GM19395 (cell line): ENCODE results near the gene GREB1.

ENCODE experiments used
- ATAC-seq: cut with Tn5 transposase; IDR thresholded peaks from one replicate; pipeline ENCODE4 v1.9.1; 2021; ENCODE audit warnings: mild to moderate bottlenecking, moderate library complexity; ENCODE audit not compliant: unreplicated experiment

Gene GREB1

DNA sequence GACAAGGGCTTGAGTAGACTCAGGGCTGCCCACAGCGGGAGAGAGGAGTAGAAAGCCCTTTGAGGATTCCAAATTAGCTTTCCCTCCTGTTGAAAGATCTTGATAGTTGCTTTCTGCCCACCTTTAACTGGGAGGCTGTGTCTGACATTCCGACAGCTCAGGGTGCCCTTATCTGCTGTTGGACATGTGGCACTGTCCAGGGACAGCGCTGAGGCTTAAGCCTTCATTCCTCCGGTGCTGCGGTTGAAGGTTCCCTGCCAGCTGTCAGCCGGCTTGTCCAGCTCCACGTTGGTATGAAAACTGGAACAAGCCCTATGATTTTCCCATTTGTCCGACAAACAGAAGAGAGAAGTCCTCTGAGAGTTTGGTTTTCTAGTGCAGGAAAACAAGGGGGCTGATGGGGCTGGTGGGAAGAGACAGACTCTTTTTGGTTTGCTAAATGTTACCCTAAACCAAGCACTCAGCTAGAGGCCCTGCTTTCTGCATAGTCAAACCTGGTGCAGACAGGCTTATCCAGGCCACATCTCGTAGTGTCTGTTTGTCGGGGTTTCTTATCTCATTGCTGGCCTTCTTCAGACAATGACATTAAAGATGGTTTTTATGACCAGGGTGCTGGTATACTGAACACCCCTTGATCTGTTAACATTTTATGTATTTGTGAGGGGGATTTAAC, 24.5 kb downstream of the GREB1 start:
- ATAC-seq = no peak

DNA sequence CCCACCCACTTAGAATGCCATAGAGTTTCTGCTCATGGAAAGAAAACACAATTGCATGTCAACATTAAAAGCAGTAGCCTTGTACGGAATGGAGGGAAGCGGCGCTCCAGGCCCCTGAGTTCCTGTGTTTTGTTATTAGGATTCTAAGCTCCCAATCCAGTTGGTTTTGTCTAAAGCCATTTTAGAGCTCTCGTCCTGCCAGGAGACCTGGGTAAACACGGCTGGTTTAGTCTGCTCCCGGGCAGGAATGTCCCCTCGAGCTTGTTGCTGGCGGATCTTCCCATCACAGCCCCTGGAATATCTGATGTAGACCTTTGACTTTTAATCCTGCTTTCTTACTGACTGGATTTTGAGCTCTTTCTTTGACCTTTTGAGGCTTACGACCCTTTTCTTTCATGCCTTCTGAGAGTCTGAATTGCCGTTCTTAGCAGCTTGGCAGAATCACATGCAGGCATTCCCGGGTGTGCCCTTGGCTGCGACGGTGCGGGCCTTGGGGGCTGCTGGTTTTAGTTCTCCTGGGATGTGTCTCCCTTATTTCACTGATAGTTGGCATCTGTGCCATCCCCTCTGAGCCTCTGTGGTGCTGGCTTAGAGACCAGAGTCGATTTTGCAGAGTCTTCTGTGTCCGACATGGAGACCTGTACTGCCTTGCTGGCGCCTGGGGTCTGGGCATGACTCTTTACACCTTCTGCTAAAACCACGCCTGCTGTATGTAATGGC, 25.4 kb downstream of the GREB1 start:
- ATAC-seq = no peak

DNA sequence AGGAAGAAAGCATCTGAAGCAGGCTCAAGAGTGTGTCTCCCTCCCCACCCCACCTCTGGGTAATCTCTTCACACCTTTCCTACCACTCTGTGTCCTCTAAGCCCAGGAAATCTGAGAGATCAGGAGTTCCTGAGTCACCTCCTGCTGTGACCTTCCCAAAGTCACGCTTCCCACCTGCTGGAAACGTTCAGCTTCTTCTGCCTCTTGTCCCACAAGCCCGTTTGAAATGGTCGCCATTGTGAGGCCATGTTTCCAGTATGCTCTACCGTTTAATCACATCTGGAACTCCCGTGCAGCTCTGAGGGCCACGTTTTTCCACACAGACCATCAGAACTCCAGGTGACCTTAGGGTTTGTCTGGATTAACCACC, 25.9 kb downstream of the GREB1 start:
- no peak for ATAC-seq

DNA sequence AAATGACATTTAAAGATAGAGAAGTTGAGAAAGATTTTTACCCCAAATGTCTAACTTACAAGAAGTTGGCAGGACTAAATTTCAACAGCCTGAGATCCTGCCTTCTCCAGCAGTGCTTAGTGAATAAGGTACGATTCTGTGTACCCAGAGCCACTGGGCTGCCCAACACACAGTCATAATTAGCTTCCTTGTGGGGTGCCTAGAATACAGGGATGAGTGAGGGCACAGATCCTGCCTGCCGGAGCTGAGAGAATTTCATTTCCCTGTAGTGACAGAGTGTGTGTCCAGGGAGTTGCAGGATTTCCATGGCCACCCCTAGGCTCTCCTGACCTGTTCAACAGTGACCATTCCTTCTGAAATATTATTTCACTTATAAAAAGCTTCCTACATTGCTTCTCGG, 27.0 kb downstream of the GREB1 start:
- no peak for ATAC-seq

DNA sequence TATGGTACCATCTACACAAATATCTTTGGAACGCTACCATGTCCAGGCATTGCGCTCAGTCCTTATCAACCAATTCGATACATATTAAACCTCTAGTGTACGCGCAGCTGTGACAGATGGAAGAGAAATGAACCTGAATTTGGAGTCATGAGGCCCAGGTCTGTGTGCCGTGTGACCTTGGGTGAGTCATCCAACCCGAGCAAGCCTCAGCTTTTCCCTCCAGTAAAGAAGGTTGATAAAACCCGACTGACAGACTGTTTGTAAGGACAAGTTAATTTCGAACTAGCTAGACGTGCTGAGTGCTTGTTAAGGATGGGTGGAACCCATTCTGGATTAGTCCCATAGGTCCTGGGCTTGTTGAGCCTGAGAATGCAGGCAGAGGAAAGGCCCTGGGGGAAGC, 28.2 kb downstream of the GREB1 start:
- no peak for ATAC-seq

DNA sequence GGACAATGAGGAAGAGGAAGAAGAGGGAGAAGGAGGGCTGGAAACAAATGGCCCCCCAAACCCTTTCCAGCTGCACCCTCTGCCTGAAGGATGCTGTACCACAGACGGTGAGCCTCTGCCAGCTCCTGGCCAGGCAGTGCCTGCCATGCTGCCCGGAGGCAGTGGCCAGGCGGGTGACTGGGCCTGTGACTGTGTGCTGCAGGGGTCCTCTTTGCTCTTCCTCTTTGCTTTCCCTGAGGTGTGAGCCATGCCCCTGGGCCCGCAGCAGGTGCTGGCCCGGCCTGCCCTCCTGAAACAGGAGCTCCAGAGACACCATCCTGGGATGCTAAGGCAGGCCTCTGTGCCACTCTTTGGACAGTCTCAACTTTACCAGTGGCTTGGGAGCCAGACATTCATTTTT, 28.6 kb downstream of the GREB1 start:
- ATAC-seq = no peak

DNA sequence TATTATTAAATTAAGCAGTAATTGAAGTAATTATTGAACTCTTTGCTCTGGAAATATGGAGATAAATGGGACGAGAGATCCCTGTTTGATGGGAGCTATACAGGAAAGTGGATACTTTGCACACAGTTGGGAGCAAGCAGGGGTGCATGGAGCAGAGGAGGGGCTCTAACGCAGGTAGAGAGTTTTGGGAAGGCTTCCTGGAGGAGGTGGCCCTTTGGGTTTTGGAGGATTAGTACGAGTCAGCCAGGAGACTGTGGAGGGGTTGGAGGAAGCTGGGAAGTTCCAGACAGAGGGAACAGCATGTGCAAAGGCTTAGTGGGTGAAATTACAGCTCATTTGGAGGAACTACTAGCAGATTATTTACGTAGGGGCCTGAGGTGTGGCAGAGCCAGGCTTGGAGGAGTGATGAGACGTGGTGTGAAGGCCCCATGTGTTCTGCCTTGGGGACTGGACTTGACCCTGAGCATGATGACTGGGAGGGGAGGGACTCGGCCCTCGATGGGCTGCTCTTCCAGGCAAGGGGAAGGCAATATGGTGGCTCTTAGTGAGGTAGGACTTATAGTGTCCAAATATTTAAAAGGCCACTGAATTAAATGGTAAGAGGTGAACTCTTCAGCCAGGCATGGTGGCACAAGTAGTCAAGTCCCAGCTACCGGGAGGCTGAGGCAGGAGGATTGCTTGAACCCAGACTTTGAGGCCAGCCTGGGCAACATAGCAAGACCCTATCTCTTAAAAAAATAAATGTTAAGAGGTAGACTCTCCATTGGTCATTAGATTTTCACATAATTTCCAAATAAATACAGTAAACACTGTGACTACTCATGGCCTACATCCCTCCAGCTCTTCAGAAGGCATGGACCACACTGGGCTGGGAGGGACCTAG, 30.2 kb downstream of the GREB1 start:
- ATAC-seq = no peak

DNA sequence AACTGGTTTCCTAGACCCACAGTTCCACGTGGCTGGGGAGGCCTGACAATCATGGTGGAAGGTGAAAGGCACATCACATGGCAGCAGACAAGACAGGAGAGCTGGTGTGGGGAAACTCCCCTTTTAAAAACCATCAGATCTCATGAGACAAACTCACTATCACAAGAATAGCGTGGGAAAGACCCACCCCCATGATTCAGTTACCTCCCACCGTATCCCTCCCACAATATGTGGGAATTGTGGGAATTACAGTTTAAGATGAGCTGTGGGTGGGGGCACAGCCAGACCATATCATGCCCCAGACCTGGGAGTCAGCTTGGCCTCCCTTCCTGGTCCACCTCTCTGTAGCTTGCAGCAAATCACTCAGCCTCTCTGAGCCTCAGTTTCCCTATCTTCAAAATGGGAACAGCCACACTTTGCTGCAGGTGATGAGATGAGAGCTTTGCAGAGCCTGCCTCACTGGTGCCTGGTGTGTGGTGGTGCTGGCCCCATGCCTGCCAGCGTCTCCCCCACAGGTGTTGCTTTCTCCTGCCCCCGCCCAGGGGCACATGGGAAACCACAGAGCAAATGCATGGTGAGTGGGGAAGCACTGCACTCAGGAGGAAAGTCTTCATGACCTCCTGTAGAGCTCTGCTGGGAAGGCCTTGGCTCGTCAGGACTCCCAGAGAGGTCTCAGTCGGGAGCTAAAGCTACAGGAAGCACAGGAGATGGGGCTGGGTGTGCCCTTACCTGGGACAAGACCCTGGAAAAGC, 31.1 kb downstream of the GREB1 start:
- no peak for ATAC-seq

DNA sequence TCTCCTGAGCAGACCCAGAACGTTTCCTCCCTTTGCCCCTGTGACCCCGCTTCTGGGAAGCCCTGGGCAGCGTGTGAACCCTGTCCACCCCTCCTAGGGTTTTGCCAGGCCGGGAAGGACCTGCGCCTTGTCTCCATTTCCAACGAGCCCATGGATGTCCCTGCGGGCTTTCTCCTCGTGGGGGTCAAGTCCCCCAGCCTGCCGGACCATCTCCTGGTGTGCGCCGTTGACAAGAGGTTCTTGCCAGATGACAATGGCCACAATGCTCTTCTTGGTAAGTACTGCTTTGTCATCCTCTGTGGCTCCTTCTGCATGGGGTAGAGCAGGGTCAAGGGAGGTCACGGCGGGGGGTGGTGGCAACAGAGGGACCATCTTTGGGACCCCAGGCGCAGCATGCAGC, 32.5 kb downstream of the GREB1 start:
- ATAC-seq = no peak

DNA sequence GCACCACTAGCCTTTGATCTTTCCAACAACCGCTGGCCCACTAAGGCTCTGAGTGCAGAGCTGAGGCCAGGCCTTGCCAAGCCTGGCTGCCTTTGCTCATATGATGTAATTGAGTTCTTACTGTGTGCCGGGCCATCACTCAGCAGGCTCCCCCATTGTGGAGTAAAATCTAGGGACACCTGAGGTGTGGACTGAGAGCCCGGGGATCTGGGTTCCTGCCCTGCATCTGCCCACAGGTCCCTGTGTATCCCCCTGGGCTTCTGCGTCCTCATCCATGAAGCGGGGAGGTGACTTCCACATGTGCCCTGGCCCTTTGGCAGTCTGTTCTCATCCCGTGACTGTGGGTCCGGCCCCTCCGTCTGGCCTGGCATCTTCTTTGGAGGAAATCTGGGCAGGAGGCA, 33.8 kb downstream of the GREB1 start:
- ATAC-seq = no peak

DNA sequence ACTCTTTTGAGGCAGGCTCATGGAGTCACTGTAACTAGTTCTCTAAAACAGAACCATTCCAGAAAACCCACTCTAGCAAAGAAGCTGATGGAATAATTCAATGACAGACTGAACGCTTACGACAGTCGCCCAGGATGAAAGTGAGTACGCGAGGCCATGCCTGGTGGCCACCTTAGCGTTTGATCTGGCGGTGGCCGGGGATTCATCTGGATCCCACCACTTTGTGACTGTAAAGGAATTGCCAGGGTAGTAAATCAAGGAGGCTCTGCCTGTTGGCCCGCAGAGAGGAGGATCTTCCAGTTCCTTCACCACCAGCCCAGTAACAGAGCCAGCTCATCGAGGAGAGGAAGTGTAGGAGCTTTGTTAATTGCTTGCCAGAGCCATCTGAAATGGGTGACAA, 34.6 kb downstream of the GREB1 start:
- no peak for ATAC-seq

DNA sequence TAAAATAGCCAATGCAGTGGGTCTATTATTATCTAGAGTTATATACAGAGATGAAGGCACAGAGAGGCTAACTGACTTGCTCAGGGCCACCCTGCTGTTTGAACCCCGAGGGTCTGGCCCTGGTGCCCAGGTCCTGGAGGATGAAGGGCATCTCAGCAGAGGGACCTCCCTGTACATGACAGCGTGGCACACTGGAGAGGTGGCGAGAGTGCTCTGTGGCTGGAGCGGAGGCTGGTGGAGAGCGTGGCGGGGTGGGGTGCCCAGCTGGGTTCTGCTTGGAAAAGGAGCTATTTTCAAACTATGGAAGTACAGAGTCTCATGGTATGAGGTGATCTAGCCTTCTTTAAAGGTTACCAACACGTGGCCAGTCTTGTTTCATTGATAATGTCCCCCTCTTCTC, 35.8 kb downstream of the GREB1 start:
- no peak for ATAC-seq

DNA sequence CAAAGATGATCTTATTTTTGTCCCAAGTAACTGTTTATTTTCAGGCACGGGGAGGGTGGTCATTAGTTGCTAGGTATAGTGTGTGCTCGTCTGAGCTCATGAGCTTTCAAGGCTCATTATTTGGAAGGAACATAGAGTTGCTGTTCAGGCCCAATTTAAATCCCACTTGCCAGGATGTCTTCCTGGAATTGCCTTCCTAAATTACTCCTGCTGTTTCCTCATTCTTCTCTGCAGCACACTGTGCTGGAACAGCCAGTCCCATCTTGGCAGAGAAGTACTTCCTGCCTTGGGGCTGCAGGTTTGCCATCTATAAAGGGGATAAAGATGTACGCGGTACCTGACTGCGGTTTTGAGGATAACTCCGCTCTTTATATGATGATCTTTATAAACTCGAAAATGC, 37.3 kb downstream of the GREB1 start:
- ATAC-seq = no peak

DNA sequence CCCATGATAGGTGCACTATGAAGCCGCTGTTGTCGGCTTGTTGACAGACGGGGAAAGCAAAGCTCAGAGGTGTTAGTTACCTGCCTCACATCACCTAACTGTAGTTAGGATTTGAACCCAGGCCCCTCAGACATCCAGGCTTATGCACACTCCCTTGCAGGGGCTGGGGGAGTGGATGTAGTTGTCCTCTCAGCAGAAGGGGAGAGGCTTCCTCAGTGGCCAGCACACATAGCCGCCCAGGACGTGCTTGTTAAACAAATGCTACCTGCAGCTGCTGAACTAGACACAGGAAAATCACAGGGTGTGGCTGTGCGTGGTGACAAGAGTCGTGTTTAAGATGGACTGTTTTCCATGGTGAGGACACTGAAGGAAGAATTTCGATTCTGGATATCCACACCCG, 39.2 kb downstream of the GREB1 start:
- ATAC-seq = no peak

DNA sequence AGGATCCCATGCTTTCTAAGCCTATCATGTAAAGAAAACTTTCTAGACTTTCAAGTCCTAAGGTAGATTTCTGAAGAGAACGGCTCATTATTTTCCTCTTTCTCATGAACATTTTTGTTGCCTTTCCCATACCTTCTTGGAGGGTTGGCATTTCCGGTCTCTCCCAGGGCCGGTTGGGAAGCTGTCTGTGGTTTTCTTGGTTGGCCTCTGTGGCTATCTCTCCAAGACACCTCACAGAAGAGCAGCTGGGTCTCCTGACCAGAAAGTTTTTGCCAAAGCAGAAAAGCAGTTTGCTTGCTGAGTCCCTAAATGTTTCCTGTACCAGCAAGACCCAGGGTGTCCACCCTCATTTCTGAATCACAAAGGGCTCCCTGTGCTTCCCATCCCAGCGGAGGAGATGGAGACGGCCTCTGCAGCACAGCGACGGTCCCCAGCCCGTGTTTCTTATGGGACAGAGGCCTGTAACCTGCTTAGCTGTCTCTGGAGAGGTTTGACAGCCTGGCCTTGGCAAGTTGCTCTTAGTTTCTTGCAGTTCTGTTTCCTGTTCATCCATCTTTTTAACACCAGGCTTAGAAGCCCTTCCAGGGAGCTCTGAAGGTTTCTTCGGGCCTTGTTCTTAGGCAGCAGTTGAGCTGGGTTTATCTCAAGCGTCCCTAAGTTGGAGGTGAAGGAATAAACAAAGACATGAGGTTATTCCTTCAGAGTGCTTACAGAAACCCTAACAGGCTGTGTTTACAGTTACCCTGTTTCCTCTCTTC, 39.8 kb downstream of the GREB1 start:
- no peak for ATAC-seq

DNA sequence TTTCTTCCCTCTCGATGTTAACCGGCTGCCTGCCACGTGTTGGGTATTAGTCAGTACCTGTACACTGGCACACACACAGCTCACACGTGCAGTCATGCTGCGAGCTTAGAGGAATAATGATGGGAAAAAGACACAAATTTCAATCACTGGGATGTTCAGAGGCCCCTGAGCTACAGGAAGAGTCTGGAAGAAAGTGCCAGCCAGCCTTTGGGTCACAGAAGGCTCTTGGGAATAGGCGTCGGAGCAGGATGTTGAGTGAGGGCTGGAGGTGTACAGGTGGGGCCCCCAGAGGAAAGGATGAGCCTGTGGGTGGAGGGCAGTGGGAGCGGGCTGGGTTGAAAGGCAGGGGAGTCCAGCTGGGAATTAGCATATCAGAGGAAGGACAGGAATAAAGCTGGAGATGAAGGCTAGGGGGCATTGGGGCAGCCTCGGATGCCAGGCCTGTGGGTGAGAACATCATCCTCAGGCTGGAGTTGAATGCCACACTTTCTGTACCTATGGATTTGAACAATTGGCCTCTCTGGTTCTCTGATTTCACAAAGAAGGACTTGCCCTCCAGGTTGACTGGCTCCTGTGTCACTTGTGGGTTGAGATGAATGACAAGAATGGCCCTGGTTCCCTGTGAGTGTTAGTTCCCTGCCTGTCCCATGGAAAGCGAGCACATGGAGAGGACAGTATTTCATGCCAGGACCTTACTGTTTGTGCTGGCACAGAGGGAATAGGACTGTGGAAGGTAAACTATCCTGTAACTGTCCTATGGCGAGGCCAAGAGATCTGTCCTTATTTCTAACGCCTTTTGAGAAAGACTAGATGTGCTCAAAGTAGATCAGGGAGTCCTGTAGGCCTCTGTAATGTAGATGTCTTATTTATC, 40.6 kb downstream of the GREB1 start:
- ATAC-seq = no peak

DNA sequence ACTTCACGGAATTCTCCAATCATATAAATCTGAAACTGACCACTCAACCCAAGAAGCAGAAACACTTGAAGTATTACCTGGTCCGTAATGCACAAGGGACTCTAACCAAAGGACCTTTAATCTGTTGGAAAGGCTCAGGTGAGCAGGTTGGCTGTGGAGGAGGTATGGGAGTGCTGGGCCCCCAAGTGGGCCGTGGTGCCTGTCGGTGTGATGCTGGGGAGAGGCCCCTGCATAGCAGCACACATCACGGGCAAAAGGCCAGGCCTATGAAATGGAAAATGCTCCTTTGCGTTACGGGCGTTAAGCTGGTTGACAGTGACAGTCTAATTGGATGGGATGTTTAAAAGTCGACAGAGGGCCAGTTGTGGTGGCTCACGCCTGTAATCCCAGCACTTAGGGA, 42.6 kb downstream of the GREB1 start:
- no peak for ATAC-seq

DNA sequence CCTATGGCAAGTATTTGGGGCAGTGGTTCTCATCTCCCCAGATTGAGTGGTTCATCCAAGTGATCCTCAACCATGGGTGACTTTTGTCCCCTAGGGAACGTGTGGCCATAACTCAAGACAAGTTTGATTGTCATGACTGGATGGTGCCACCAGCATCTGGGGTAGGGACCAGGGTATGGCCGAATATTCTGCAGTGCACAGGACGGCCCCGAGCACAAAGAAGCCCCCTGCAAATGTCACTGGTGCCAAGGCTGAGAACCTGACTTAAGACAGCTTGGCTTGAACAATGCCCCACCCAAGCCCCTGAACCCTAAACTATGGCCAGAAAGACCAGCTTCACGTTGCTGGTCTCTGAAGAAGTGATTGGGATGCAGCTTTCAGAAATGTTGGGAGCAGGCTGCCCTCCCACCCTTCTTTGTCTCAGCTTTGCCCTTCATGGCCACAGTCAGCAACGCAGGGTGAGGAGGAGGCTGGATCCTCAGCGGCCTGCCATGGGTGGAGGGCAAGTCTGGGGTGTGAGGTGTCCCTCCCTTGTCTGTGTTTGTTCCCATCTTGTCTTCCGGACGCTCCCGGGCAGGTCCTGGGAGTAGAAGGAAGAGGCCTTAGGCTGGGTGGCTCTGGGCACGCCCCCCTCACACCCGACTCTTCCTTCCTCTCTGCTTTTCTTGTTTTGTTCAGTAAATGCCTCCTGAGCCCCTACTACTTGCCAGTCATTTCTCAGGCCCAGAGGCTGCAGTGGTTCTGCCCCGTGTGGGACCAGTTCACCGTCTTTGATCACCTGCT, 43.4 kb downstream of the GREB1 start:
- no peak for ATAC-seq
